Panc1 (cell line): ENCODE data around the gene UBE2K. TPM values are rescaled to one million over a fixed set of nuclear protein-coding genes. Genes with fewer than 3 reads are reported as not detected.
"Not testable (repeated sequence)": the region's sequence is repeated elsewhere in the genome, so short reads cannot be mapped to it uniquely, and the experiment has no call there.

Source experiments
- ATAC-seq: fragments of 200-7000 bp; cut with Tn5 transposase; 2 replicates; pipeline ENCODE4 v1.9.1; 2020; ENCODE audit warnings: mild to moderate bottlenecking, moderate library complexity
- BruUV-seq: library from RNA; stranded (reverse); fragments of 400-500 nt; replicated peaks from 2 replicates; lab custom pipeline; 2021; lab: Mats Ljungman, UMichigan
- CTCF ChIA-PET: fragments of 300-600 bp; sonication (Branson Sonifier 250); formaldehyde crosslinking; loops from one replicate; lab custom pipeline; 2022; ENCODE audit warnings: antibody characterized with exemption; lab: Charles Lee
- POLR2A ChIA-PET: fragments of 300-600 bp; sonication (Branson Sonifier 250); formaldehyde crosslinking; loops from one replicate; lab custom pipeline; 2022; ENCODE audit warnings: antibody characterized with exemption; lab: Charles Lee
- DNase-seq: peaks from one replicate; pipeline ENCODE4 v3.0.0-alpha.2; 2010; ENCODE audit warnings: low read depth, low spot score
- H3K27ac ChIP-seq: 2 replicates; pipeline ENCODE4 v1.5.1; 2011; ENCODE audit warnings: mild to moderate bottlenecking, low read length, inconsistent platforms
- H3K27me3 ChIP-seq: fragments of 200-500 bp; sonication (Bioruptor generic); 2 replicates; pipeline ENCODE4 v1.6.0; 2014; ENCODE audit warnings: low read length, inconsistent platforms; ENCODE audit not compliant: control insufficient read depth, insufficient read depth
- H3K36me3 ChIP-seq: fragments of 200-500 bp; sonication (Bioruptor generic); 2 replicates; pipeline ENCODE4 v1.5.1; 2014; ENCODE audit warnings: inconsistent platforms, mild to moderate bottlenecking, low read length, moderate library complexity; ENCODE audit not compliant: control insufficient read depth, insufficient read depth
- H3K4me1 ChIP-seq: 2 replicates; pipeline ENCODE4 v1.5.1; 2011; ENCODE audit warnings: inconsistent platforms, mild to moderate bottlenecking, low read length, moderate library complexity; ENCODE audit not compliant: control insufficient read depth, insufficient read depth
- H3K4me3 ChIP-seq, 2 experiments: 2 replicates each; pipeline ENCODE4 v1.5.1; 2011 to 2012; ENCODE audit warnings: low read depth in 2 of 2, low read length in 2 of 2, mild to moderate bottlenecking in 2 of 2, inconsistent platforms in 1 of 2, moderate library complexity in 1 of 2
- H3K9me3 ChIP-seq: fragments of 200-500 bp; sonication (Bioruptor generic); 2 replicates; pipeline ENCODE4 v1.5.1; 2014; ENCODE audit warnings: low read depth, mild to moderate bottlenecking, inconsistent platforms, low read length, moderate library complexity; ENCODE audit not compliant: control insufficient read depth, insufficient read depth
- CTCF ChIP-seq: fragments of 450-650 bp; IDR thresholded peaks from 2 replicates; pipeline ENCODE4 v1.5.1; 2017; ENCODE audit warnings: mild to moderate bottlenecking
- POLR2AphosphoS5 ChIP-seq: IDR thresholded peaks from 2 replicates; pipeline ENCODE4 v1.6.1; 2012; ENCODE audit warnings: mild to moderate bottlenecking, low read depth, low read length, moderate library complexity
- REST ChIP-seq, 2 experiments: IDR thresholded peaks; 2 replicates each; pipeline ENCODE4 v1.6.1; 2011 to 2012; ENCODE audit warnings: low read depth in 2 of 2, control low read depth in 1 of 2, low read length in 1 of 2, mild to moderate bottlenecking in 1 of 2, moderate library complexity in 1 of 2; ENCODE audit not compliant: insufficient read depth in 1 of 2
- SIN3A ChIP-seq: IDR thresholded peaks from 2 replicates; pipeline ENCODE4 v1.6.1; 2012; ENCODE audit warnings: low read depth, mild to moderate bottlenecking, low read length, moderate library complexity, borderline replicate concordance; ENCODE audit not compliant: insufficient read depth
- TCF7L2 ChIP-seq: IDR thresholded peaks from 2 replicates; pipeline ENCODE4 v1.6.1; 2011; ENCODE audit warnings: mild to moderate bottlenecking, low read depth, low read length, inconsistent platforms
- in situ Hi-C: cut with HindIII; loops from 2 replicates; pipeline ENCODE4 v1.10.0; 2016; ENCODE audit warnings: low sequenced_read_pairs, low pct_unique_long_range_greater_than_20kb
- intact Hi-C: fragments of 100-400 bp; cut with micrococcal nuclease; formaldehyde crosslinking; loops from one replicate; pipeline ENCODE4 v1.10.0; 2022; ENCODE audit not compliant: unreplicated experiment
- total RNA-seq: library from RNA; stranded (reverse); gene quantifications from one replicate; pipeline ENCODE4 v1.2.1, GENCODE V29; 2021; ENCODE audit not compliant: unreplicated experiment

UBE2K gene
- total RNA-seq, 1 experiment from 2014 or later = 84.1 TPM

DNA sequence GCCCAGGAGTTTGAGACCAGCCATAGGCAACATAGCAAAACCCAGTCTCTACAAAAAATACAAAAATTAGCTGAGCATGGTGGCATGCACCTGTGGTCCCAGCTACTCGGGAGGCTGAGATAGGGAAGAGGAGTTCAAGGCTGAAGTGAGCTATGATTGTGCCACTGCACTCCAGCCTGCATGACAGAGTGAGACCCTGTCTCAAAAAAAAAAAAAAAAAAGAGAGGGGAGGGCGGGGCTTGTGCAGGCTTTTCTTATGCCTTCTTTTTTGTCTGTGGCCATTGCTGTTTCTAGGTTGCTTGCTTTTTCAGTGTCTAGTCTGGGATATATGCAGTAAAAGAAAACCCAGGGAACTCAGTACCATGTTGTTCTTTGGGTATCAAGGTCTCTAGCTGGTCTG lies 16.9 kb upstream of the UBE2K start:
- CTCF ChIA-PET, DNase-seq, ATAC-seq: not testable (repeated sequence)

DNA sequence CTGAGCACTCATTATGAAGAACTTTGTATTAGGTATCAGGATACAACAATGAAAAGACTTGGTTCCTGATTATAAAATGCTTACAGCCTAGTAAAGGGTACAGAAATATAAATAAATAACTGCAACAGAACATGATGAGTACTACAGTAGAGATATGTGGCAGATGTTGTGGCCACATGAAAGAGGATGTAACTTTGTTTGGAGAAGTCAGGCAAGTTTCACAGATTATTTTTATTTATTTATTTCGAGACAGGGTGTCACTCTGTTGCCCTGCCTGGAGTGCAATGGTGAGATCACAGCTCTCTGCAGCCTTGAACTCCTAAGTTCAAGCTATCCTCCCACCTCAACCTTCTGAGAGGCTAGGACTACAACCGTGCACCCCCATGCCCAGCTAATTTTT lies 15.8 kb upstream of the UBE2K start:
- intact Hi-C loops = no loop called here
- CTCF ChIA-PET = no interaction called here
- no peak for TF ChIP-seq CTCF
- TF ChIP-seq POLR2AphosphoS5 = no peak
- no peak for DNase-seq
- no peak overlapping the region for H3K4me3 ChIP-seq
- no TSS peak for BruUV-seq
- no peaks in the 10 kb centered on the region for H3K9me3 ChIP-seq
- no peak for ATAC-seq
- POLR2A ChIA-PET = interaction anchor here (0.6 kb wide), 1 partner anchor 794 kb away, joined by 4 read pairs; no protein-coding TSS in a partner anchor
- H3K36me3 ChIP-seq = no peaks in the 10 kb centered on the region
- in situ Hi-C loops = no loop called here
- no peak overlapping the region for H3K27ac ChIP-seq
- H3K27me3 ChIP-seq = no peaks in the 10 kb centered on the region
- H3K4me1 ChIP-seq = no peaks in the 10 kb centered on the region

More for the DNA sequence above, 16.9 kb upstream of the UBE2K start:
- H3K4me3 ChIP-seq, POLR2A ChIA-PET, H3K27ac ChIP-seq, H3K27me3 ChIP-seq, in situ Hi-C loops, H3K4me1 ChIP-seq, intact Hi-C loops, BruUV-seq, H3K9me3 ChIP-seq, H3K36me3 ChIP-seq: not testable (repeated sequence)

- Histone ChIP-seq H3K36me3 (no peaks in the 10 kb centered on the region), H3K27ac (no peak overlapping the region), H3K9me3 (no peaks in the 10 kb centered on the region), H3K4me1 (no peaks in the 10 kb centered on the region), H3K4me3 (no peak overlapping the region), H3K27me3 (no peaks in the 10 kb centered on the region)
- no peak for TF ChIP-seq REST (IDR thresholded peaks at IDR 0.05; ENCODE audit: insufficient read depth in 1 of 2, low read depth in 2 of 2, low read length in 1 of 2)
- no peak for TF ChIP-seq POLR2AphosphoS5
- TF ChIP-seq CTCF = no peak
- TF ChIP-seq SIN3A = no peak
- TF ChIP-seq TCF7L2 = no peak
- DNase-seq (no peak), ATAC-seq (no peak)
- ChIA-PET CTCF (no interaction called here), POLR2A (no interaction called here)
- in situ Hi-C loops = no loop called here
- BruUV-seq = no TSS peak
- intact Hi-C loops = no loop called here
Measured at GRCh38 chr4:39685990-39686389, 11.9 kb upstream of the UBE2K start.
